Nucleus accumbens (tissue), 56 donors: Measurements from ENCODE around the gene ATG4D.
"Not testable (repeated sequence)": the region's sequence is repeated elsewhere in the genome, so short reads cannot be mapped to it uniquely, and the experiment has no call there.

ENCODE experiments used
- DNase-seq, 56 donors: peaks; one replicate each; lab custom pipeline; 2025; lab: John Stamatoyannopoulos, UW

Gene ATG4D

GRCh38 chr19:10568826-10569651 is 25.3 kb downstream of the ATG4D start, which contains the start of gene CDKN2D:
Gene CDKN2D, minus strand, starts transcription at chr19:10568979. Its CDS starts 326 bp downstream, at chr19:10568653.
- DNase-seq, result peak; percentile 87 to 100 (median 99)

GRCh38 chr19:10573793-10574192 is 30.1 kb downstream of the ATG4D start:
- not testable (repeated sequence) for DNase-seq

GRCh38 chr19:10574462-10574861 is 30.8 kb downstream of the ATG4D start:
- no peak for DNase-seq

- no peak for DNase-seq
Measured at GRCh38 chr19:10575011-10575716, 31.5 kb downstream of the ATG4D start.

- no peak for DNase-seq
Measured at GRCh38 chr19:10577951-10578350, 34.2 kb downstream of the ATG4D start.

- DNase-seq, result peak in 55 of 56 donors; percentile 28 to 93 (median 73)
Measured at GRCh38 chr19:10580979-10581631, 37.4 kb downstream of the ATG4D start.

- DNase-seq, result no peak
Measured at GRCh38 chr19:10582091-10582490, 38.4 kb downstream of the ATG4D start.

- DNase-seq, result no peak
Measured at GRCh38 chr19:10583036-10583776, 39.5 kb downstream of the ATG4D start.

GRCh38 chr19:10586396-10586795 is 42.7 kb downstream of the ATG4D start:
- no peak for DNase-seq

- DNase-seq, result no peak
Measured at GRCh38 chr19:10587022-10587838, 43.5 kb downstream of the ATG4D start, which contains the start of gene AP1M2. Gene AP1M2, minus strand, starts transcription at chr19:10587312. Its CDS starts 81 bp downstream, at chr19:10587231.

GRCh38 chr19:10587839-10588150 is 44.1 kb downstream of the ATG4D start:
- no peak for DNase-seq

GRCh38 chr19:10593148-10593547 is 49.4 kb downstream of the ATG4D start:
- DNase-seq, result no peak

GRCh38 chr19:10593820-10594637 is 50.3 kb downstream of the ATG4D start:
- DNase-seq, result peak in 49 of 56 donors; percentile 3 to 72 (median 31)

- no peak for DNase-seq
Measured at GRCh38 chr19:10600149-10600548, 56.4 kb downstream of the ATG4D start.

- peak in 1 of 56 donors; percentile 34 for DNase-seq
Measured at GRCh38 chr19:10601999-10602329, 58.3 kb downstream of the ATG4D start.

GRCh38 chr19:10602330-10603083 is 58.8 kb downstream of the ATG4D start:
- peak in 55 of 56 donors; percentile 7 to 89 (median 65) for DNase-seq
